RWPE2 (cell line): Measurements from ENCODE around the gene RHO.
"Not testable (repeated sequence)": the region's sequence is repeated elsewhere in the genome, so short reads cannot be mapped to it uniquely, and the experiment has no call there.

Experiments used
- ATAC-seq: fragments of 200-7000 bp; cut with Tn5 transposase; 3 replicates; pipeline ENCODE4 v1.9.1; 2021; ENCODE audit warnings: low read depth
- DNase-seq: peaks from one replicate; pipeline ENCODE4 v3.0.0-alpha.2; 2020; ENCODE audit warnings: low spot score
- H3K27ac ChIP-seq: fragments of 450-650 bp; 2 replicates; pipeline ENCODE4 v1.5.1; 2017; ENCODE audit warnings: mild to moderate bottlenecking; ENCODE audit not compliant: poor library complexity, severe bottlenecking
- H3K27me3 ChIP-seq: fragments of 250-450 bp; sonication (Bioruptor Pico); 2 replicates; pipeline ENCODE4 v1.5.1; 2021; ENCODE audit warnings: mild to moderate bottlenecking, moderate library complexity; ENCODE audit not compliant: insufficient read depth, poor library complexity, severe bottlenecking
- H3K36me3 ChIP-seq: fragments of 250-450 bp; sonication (Bioruptor Pico); 2 replicates; pipeline ENCODE4 v1.5.1; 2020; ENCODE audit warnings: low read depth, mild to moderate bottlenecking, moderate library complexity
- H3K4me1 ChIP-seq: fragments of 250-450 bp; sonication (Bioruptor Pico); 2 replicates; pipeline ENCODE4 v1.5.1; 2021; ENCODE audit warnings: mild to moderate bottlenecking, moderate library complexity; ENCODE audit not compliant: insufficient read depth, poor library complexity, severe bottlenecking
- H3K4me3 ChIP-seq: fragments of 250-450 bp; sonication (Bioruptor Pico); 2 replicates; pipeline ENCODE4 v1.5.1; 2021; ENCODE audit warnings: mild to moderate bottlenecking, moderate library complexity; ENCODE audit not compliant: severe bottlenecking
- H3K9me3 ChIP-seq: fragments of 250-450 bp; sonication (Bioruptor Pico); 2 replicates; pipeline ENCODE4 v1.5.1; 2021; ENCODE audit warnings: mild to moderate bottlenecking, moderate library complexity; ENCODE audit not compliant: severe bottlenecking
- CTCF ChIP-seq: fragments of 450-650 bp; IDR thresholded peaks from one replicate; pipeline ENCODE4 v1.5.1; 2017; ENCODE audit warnings: mild to moderate bottlenecking, moderate library complexity; ENCODE audit not compliant: poor library complexity, severe bottlenecking

The RHO gene

GRCh38 chr3:129485721-129486663 is 42.4 kb upstream of the RHO start:
- H3K4me1 ChIP-seq: peaks cover 28% of the 10 kb centered on the region
- peak; percentile 94 for DNase-seq
- no peak overlapping the region for H3K4me3 ChIP-seq
- ATAC-seq: peak; percentile 86
- H3K9me3 ChIP-seq: no peaks in the 10 kb centered on the region
- no peaks in the 10 kb centered on the region for H3K27me3 ChIP-seq
- TF ChIP-seq CTCF: no peak
- peak overlapping the region; percentile 83 for H3K27ac ChIP-seq
- H3K36me3 ChIP-seq: no peaks in the 10 kb centered on the region

GRCh38 chr3:129486664-129487035 is 41.8 kb upstream of the RHO start:
- Histone ChIP-seq H3K9me3 (no peaks in the 10 kb centered on the region), H3K27ac (peak overlapping the region; percentile 83), H3K36me3 (no peaks in the 10 kb centered on the region), H3K4me1 (peaks cover 26% of the 10 kb centered on the region), H3K4me3 (no peak overlapping the region), H3K27me3 (no peaks in the 10 kb centered on the region)
- DNase-seq (no peak), ATAC-seq (no peak)
- TF ChIP-seq CTCF: no peak

- ATAC-seq (no peak), DNase-seq (no peak)
- Histone ChIP-seq H3K4me3 (no peak overlapping the region), H3K4me1 (peaks cover 22% of the 10 kb centered on the region), H3K36me3 (no peaks in the 10 kb centered on the region), H3K9me3 (no peaks in the 10 kb centered on the region), H3K27me3 (no peaks in the 10 kb centered on the region), H3K27ac (peak overlapping the region; percentile 83)
- TF ChIP-seq CTCF: no peak
Observed at GRCh38 chr3:129487183-129487867, 41.1 kb upstream of the RHO start.

- not testable (repeated sequence) for H3K36me3 ChIP-seq, H3K4me3 ChIP-seq, H3K9me3 ChIP-seq, ATAC-seq, H3K27me3 ChIP-seq, DNase-seq
- Histone ChIP-seq H3K27ac (peak overlapping the region; percentile 83), H3K4me1 (peaks cover 22% of the 10 kb centered on the region)
Observed at GRCh38 chr3:129487868-129488335, 40.5 kb upstream of the RHO start.

GRCh38 chr3:129489258-129489657 is 39.2 kb upstream of the RHO start:
- H3K27me3 ChIP-seq, H3K36me3 ChIP-seq, DNase-seq, H3K9me3 ChIP-seq, H3K27ac ChIP-seq, ATAC-seq, H3K4me3 ChIP-seq: not testable (repeated sequence)
- H3K4me1 ChIP-seq: peaks cover 22% of the 10 kb centered on the region
